Activated CD4-positive, alpha-beta T cell treated with anti-CD3 and anti-CD28 coated beads for 24 hours (primary cell): ENCODE results near the gene TIAM1.

Experiments used
- DNase-seq, 2 donors: peaks; one replicate each; pipeline ENCODE4 v3.0.0-alpha.2; 2020; ENCODE audit warnings: low read depth in 2 of 2

Gene TIAM1

GRCh38 chr21:31203431-31204054 is 140.5 kb downstream of the TIAM1 start:
- DNase-seq = no peak

DNA sequence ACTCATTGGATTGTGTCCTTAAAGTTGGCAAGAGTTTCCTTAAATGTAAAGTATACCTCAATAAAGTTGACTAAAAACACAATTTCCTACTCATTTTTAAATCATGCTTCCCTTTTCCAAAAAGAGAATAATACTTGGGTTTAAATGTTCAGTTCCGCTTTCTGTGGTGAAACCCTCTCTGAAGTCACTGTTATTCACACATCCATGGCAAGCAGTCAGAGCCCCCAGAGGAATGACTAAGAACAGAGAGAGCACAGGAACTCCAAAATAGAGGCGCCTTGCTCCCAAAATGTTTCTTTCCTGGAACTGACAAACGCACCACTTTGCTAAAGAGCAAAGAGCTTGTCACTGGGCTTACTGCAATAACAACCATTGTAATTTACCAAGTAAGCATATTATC is 142.5 kb downstream of the TIAM1 start:
- DNase-seq = no peak

GRCh38 chr21:31201144-31201543 is 142.9 kb downstream of the TIAM1 start:
- DNase-seq = no peak

DNA sequence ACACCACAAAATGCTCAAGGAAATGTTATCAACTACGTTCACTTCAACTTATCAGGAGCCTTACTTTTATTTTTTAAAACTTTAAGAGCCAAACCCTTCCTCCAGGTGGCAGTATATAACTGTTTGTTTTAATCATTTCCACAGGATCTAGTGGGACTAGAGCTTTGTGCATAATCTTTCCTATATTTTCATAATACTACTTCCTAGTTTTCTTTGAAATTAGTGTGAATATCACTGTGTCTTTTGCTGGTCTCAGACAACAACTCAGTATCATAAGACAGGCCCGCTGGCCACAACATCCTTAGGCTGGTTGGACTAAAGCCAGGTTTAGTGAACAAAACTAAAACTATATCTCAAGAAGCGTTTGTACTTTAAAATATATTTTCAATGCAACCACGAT is 145.5 kb downstream of the TIAM1 start:
- no peak for DNase-seq

GRCh38 chr21:31196724-31197123 is 147.3 kb downstream of the TIAM1 start:
- no peak for DNase-seq

DNA sequence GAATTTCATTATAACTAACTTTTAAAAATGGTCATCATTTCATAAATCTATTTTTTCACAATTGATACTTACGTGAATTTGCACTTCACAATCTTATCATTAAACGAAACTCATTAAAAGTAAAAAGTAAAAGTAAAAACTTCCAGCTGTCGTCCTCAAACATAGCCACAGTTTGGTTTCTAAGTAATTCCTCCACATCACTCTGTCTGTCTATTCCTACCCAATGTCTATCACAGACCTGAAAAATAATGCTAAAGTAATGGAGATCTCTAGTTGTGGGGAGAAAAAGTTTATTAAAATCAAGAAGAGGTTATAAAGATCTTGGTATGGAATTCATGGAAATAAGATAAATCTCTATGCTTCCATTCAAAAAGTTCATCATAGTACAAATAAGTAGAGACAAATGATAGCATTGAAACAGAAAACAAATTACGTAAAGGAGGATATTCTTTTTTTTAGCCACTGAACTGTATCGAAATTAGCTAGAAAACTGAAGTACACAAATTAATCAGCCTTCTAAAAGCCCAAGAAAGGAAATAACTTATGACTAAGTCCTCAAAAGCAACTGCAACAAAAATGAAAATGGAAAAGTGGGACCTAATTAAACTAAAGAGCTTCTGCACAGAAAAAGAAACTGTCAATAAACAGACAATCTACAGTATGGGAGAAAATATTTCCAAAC is 148.6 kb downstream of the TIAM1 start:
- DNase-seq = no peak

- DNase-seq = no peak
Observed at GRCh38 chr21:31194510-31195293, 149.4 kb downstream of the TIAM1 start.

GRCh38 chr21:31193761-31194160 is 150.3 kb downstream of the TIAM1 start:
- no peak for DNase-seq

DNA sequence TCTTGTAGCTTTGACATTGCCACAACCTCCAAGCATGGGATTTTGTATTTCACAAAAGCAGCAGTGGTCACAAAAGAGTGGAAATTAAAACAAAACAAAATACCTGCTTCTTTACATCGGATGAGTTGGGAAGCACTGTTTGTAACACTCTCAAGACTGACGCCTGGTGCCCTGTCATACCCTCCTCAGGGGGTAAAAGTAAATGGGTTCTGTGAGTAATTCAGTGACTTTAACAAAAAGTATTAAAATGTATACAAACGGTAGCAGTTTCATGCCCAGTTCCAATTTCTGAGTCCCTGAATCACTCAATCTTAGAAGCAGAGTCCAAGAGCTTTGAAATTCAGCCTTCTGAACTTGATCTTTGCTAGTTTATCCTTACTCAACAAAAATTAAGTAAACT is 152.5 kb downstream of the TIAM1 start:
- DNase-seq = no peak

GRCh38 chr21:31190516-31190915 is 153.5 kb downstream of the TIAM1 start:
- no peak for DNase-seq

DNA sequence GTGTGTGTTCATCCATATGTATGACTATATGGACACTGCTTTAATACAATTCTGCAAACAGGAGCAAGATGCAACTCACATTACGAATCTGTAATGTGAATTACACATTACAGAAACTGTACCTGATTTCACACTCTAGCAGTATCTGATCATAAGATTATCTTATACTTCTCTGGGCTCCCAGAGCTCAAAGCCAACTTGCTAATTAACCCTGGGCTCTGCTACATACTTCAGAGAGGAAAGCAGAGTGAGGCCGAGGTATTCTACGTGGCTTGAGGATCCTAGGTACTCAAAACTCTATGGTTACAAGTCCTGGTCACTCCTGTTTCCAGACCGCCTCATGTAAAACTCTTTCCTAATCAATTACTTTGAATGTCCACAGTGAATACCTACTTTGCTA is 156.6 kb downstream of the TIAM1 start:
- DNase-seq = no peak

DNA sequence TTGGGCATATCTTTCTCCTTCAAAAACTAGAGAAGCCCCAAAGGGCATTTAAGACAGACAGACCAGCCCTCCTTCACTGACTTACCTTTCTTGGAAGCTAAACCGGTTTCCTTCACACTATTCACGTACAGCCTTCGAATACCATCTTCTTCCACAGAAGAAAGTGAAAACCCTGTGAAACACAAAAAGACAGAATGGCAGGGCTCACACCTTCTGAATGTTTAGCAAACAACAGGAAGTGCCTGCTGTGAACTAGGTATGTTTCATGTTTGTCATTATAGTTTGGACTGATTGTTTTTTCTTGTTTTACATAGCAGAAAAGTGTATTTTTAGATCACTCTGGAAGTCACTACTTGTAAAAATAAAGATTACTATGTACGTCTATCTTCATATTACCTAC is 157.1 kb downstream of the TIAM1 start:
- DNase-seq = no peak

GRCh38 chr21:31185663-31186062 is 158.4 kb downstream of the TIAM1 start:
- DNase-seq = no peak

DNA sequence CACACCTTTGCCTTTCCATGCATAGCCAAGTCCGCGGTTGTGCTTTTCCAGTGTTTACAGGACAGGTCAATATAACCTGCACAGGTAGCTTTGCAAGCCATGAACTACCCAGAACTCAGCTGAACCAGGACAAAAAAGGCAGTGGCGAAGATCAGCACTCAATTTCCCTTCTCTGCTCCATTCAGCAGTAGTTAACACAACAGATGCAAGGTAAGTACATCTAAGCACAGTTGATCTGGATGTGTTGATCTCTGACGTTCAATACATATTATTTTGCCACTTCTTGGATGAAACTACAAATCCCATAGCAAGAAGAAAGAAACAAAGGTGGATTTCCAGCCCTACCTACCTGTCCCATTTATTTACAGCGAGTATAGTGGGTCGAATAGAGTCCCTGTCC is 159.2 kb downstream of the TIAM1 start:
- DNase-seq = no peak

DNA sequence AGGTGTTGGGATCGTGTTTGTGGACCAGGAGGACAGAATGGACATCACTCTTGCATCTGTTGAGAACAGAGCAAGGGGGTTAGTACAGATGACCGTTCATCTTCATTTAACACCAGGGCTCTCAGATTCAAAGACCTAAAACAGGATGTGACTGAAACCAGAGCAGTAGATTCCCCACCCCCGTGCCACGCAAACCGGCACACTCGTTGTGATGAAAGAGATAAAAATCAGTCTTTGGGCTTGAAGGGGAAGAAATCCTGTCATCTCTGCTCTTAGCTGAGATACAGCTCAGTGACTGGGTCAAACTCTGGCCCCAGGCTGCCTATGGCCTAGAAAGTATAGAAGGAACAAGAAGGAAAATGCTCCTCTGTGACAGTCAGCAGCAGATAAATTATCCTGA is 159.6 kb downstream of the TIAM1 start:
- peak; percentile 54 to 57 for DNase-seq

DNA sequence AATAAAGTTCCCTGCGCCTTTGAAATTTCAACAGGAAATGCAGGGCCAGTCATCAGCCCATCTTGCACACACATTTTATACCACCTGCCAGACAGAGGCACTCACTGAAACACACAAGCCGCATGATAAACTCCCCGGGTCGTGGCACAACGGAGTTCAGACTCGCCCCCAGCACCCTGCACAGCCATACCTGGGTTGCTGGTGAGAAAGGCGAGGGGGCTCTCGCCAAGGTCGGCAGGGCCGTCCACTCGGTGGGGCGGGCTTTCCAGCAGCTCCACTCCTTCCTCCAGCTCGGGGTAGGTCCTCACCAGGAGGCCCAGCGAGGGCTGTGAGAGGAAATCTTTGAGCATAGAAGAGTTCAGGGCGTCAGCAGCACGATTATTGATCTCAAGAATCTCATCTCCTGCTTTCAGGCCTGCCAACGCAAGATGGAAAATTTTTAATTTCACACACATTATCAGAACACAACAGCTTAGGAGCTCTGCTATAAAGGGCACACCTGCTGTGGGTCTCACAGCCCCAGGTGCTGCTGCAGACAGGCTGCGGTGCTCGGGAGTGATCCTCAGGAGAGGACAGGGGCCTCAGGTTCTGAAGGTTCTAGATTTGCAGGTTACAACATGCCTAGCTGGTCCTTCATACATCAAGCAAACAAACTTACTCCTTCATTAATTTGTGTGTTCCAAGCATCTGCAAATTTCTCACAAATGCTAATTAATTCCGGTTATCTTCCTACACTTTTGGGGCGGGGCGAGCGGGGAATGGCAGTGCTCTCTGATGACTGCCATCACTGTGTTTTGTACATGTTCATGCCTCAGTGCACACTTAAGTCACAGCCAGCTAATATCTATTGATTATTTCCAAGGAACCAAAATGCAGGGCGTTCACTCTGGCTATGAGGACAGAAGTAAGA is 161.6 kb downstream of the TIAM1 start:
- DNase-seq = peak; percentile 34 to 42

DNA sequence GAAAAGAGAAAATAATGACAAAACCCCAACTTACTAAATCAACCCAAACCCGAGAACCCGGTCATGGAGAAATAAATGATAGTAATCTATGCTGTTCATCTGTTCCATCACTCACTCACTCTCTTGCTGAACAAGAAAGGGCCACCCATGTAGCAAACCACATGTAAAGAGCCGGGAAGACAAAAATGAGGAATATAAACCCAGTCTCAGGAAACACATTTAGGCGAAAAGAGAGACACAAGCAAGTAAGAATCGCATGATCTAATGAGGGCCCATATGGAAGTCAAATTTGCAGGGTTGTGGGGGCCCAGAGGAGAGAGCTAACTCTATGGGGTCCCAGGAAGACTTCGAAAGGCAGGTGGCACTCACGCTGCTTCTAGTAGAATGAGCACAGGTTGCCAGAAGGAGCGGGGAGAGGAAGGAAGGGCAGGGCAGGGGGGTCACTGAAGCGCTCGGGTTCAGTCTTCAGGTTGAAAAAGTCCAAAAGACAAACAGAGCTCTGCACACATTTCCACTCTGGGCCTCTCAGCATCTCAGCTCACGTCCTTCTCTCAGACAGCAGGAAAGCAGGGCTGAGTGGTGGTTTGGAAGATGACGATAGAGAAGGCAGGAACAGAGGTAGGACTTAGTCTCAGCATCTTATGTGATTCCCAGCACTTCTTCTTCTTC is 162.8 kb downstream of the TIAM1 start:
- no peak for DNase-seq

- no peak for DNase-seq
Observed at GRCh38 chr21:31180256-31181081, 163.6 kb downstream of the TIAM1 start.

- no peak for DNase-seq
Observed at GRCh38 chr21:31176725-31177124, 167.3 kb downstream of the TIAM1 start.

DNA sequence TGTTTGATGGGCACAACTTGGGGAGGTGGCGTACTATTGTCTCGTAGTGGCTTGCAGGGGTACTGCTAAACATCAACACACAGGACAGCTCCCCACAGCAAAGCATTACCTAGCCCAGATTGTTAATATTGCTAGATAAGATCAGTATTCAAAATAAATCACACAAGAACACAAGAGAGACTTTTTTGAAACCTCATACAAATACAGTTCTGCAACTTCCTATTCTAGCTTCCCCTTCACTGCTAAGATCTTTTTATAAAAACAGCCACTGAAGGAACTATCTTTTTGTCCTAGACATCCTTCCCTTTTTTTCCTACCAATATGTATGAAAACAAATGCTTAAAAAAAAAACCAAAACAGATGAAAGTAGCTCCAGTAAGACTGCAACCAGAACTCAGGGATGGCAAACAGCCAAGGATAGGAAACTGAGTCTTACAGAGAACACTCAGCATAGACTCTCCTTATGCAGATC is 167.9 kb downstream of the TIAM1 start:
- DNase-seq = no peak
